HUES6 (cell line): ENCODE measurements around the gene MEIS2.

ENCODE experiments used
- H3K27ac ChIP-seq: 2 replicates; pipeline ENCODE4 v1.7.0; 2013; ENCODE audit warnings: low read depth, mild to moderate bottlenecking, low read length, inconsistent platforms
- H3K27me3 ChIP-seq: 2 replicates; pipeline ENCODE4 v1.6.1; 2013; ENCODE audit warnings: low read length; ENCODE audit not compliant: control insufficient read depth, insufficient read depth
- H3K36me3 ChIP-seq: 2 replicates; pipeline ENCODE4 v1.6.1; 2013; ENCODE audit warnings: low read length; ENCODE audit not compliant: control insufficient read depth, insufficient read depth
- H3K4me1 ChIP-seq: 2 replicates; pipeline ENCODE4 v1.6.1; 2013; ENCODE audit warnings: low read length; ENCODE audit not compliant: control insufficient read depth, insufficient read depth
- H3K4me3 ChIP-seq: 2 replicates; pipeline ENCODE4 v1.5.1; 2013; ENCODE audit warnings: low read depth, low read length
- H3K9ac ChIP-seq: one replicate; pipeline ENCODE4 v1.6.1; 2013; ENCODE audit warnings: mild to moderate bottlenecking, low read length
- H3K9me3 ChIP-seq: 2 replicates; pipeline ENCODE4 v1.6.1; 2013; ENCODE audit warnings: low read depth, low read length; ENCODE audit not compliant: control insufficient read depth, insufficient read depth

The MEIS2 gene

DNA sequence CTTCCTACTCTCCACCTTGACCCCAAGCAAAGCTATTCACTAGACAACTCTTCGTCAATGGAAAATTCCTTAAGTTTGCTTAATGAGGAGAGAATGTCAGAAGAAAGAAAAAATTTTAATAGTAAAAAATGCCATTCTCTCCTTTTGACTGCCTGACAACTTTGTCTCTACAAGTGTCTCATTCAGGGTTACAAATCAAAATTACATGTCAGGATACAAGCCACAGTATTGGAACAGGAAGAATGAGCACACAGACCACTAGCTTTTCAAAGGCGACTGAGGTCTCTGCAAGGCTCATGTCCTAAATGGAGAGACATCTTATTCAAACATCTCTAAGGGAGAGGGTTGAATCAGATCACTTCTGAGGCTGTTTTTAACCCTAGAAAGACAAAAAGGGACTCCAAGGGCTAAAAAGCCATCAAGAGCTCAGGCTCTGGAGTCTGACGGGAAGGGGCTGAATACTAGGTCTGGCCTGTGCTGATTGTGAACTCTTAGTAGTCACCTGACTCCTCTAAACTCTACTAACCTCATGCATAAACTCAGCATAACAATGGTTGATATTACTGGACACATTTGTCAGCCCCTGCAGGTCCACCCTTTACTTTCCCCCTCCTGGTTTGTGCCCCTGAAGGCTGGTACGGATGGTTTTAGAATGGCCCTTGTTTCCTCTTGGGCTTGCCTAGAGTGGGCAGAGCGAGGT is 12.8 kb upstream of the MEIS2 start:
- H3K36me3 ChIP-seq = no peaks in the 10 kb centered on the region
- H3K9ac ChIP-seq = no peak overlapping the region
- peaks cover 61% of the 10 kb centered on the region for H3K27me3 ChIP-seq
- H3K9me3 ChIP-seq = no peaks in the 10 kb centered on the region
- H3K4me3 ChIP-seq = no peak overlapping the region
- H3K4me1 ChIP-seq = peaks cover 44% of the 10 kb centered on the region
- H3K27ac ChIP-seq = no peak overlapping the region

DNA sequence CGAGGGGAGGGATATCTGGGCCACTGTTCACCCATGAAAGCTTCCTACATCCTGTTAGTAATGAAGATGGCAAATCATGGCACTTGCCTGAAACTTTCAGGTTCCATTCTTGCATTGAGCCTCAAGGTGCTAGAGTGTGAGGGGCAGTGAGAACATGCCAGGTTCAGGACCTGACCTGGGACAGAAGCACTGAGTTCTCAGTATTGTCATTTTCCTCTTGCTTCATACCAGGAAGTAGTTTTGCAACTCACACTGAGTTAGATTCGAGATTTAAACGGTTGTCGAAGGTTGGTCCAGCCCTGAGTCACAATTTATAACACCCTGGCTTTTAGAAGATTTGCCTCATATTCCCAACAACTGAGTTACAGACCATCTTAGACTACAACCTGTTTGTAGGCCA is 11.8 kb upstream of the MEIS2 start:
- Histone ChIP-seq H3K9ac (no peak overlapping the region), H3K9me3 (no peaks in the 10 kb centered on the region), H3K4me3 (no peak overlapping the region), H3K36me3 (no peaks in the 10 kb centered on the region), H3K27me3 (peaks cover 71% of the 10 kb centered on the region), H3K4me1 (peaks cover 53% of the 10 kb centered on the region), H3K27ac (no peak overlapping the region)

DNA sequence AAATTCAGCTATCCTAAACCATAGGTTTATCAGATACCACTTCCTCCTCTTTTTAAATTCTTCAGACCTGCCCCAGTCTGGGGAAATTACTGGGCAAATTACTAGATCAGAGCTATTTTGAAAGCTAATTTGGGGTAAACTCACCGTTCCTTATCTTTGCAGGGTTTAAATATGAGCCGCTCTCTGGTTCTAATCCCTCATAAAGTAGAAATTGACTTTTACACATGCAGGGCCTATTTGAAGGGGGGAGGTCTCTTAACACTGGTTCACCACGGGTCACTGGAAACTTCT is 11.0 kb upstream of the MEIS2 start:
- peaks cover 53% of the 10 kb centered on the region for H3K4me1 ChIP-seq
- peaks cover 77% of the 10 kb centered on the region for H3K27me3 ChIP-seq
- H3K36me3 ChIP-seq = no peaks in the 10 kb centered on the region
- H3K9ac ChIP-seq = no peak overlapping the region
- no peaks in the 10 kb centered on the region for H3K9me3 ChIP-seq
- H3K4me3 ChIP-seq = peak overlapping the region; percentile 75; the same call in 1 of the 2 replicates
- H3K27ac ChIP-seq = no peak overlapping the region

DNA sequence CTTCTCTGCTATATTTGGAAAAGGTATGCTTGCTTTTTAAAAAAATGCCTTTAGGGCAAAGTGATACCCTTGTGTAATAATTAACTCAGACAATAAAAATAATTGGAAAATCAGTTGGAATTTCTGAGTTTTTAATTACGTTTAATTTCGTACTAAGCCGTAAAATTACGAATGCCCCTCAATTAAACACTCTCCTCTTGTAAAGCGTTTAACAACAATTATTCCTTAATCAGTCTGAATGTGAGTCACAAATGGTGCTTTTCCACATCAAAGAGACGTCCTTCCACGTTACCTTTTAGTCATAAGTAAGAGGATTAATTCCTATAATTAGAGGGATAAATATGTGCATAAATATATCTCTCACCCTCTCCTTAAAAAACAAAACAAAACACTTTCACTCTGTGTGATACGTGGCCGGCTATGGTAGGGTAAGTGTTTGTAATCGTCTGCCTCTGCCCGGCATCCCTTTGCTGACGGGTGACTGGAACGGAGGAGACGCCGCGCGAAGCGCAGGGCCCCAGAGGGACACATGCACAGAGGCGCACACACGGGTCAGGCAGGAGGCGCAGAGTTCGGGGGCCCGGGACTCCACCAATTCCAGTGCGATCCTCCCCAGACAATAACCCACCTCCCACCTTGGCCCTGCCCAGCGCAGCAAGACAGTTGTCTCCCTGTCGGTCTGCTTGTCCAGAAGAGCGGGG is 9.7 kb upstream of the MEIS2 start:
- Histone ChIP-seq H3K4me1 (peaks cover 58% of the 10 kb centered on the region), H3K9ac (peak overlapping the region; percentile 1), H3K4me3 (peak overlapping the region; percentile 75), H3K27ac (no peak overlapping the region), H3K27me3 (peaks cover 91% of the 10 kb centered on the region), H3K9me3 (no peaks in the 10 kb centered on the region), H3K36me3 (no peaks in the 10 kb centered on the region)

DNA sequence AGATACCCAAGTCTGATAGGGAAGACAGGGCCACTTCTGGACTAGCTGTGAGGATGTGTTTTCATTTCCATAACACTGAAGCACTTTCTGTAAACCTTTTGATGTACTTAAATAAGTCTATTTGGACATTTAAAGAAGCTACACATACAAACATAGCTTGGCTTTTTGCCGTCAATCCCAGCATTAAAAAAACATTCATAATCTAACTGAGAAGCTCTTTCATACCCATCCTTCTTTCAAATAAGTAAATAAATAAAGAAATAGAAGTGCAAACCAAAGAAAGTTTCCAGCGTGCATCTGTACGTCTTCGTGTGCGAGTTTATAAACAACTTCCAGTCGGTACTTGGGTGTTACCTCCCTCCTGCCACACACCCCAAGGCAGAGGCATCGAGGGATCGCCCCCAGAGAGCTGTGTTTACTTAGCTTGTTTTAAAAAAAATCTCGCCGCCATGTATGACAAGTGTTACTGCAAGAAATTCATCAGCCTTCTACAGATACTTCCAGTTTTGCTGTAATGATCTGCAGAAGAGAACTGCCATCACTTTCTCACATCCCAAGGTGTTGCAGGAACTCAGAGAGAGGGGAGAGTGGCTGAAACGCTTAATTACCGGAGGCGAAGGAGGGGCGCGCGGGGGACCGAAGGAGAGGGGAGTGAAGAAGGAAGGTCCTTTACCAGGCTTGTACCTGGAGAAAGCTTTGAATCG is 9.0 kb upstream of the MEIS2 start:
- peaks cover 98% of the 10 kb centered on the region for H3K27me3 ChIP-seq
- no peak overlapping the region for H3K9ac ChIP-seq
- peaks cover 65% of the 10 kb centered on the region for H3K4me1 ChIP-seq
- no peak overlapping the region for H3K27ac ChIP-seq
- no peaks in the 10 kb centered on the region for H3K9me3 ChIP-seq
- peak overlapping the region; percentile 75 for H3K4me3 ChIP-seq
- H3K36me3 ChIP-seq = no peaks in the 10 kb centered on the region

DNA sequence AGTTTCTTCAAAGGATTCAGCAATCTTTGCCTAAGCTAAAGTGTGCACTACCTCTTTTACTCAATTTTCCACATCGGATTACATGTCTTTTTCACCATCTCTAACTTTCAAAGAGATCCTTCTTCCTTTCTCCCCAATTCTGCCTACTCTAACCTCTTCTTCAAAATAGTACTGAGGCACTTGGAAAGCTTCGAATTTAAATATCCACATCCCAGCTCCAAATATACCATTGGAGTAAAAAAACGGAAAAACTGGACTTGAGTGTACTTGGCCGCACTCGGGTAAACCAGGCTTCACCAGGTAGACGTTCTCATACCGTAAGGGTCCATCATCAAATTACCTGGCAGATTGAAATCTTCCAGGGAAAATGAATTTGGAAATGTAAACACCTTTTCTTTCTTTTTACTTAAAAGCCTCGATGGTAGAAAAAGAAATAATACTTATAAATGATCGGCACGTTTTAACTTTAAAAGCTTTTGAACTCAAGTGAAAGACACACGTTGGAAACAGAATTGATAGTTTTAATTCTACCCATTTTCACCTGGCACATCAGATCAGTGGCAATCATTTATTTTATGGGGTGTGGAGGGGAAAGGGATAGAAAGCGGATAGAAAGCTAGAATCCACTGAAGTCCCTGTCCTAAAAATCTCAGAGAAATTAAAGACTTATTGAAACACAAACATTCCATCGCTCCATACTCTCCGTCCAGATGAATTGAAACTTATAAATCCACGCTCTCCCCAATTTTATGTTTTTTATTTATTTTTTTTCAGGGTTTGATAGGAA is 8.2 kb upstream of the MEIS2 start:
- Histone ChIP-seq H3K36me3 (no peaks in the 10 kb centered on the region), H3K4me1 (peaks cover 66% of the 10 kb centered on the region), H3K27me3 (peaks cover 98% of the 10 kb centered on the region), H3K4me3 (no peak overlapping the region), H3K27ac (no peak overlapping the region), H3K9me3 (no peaks in the 10 kb centered on the region), H3K9ac (no peak overlapping the region)

DNA sequence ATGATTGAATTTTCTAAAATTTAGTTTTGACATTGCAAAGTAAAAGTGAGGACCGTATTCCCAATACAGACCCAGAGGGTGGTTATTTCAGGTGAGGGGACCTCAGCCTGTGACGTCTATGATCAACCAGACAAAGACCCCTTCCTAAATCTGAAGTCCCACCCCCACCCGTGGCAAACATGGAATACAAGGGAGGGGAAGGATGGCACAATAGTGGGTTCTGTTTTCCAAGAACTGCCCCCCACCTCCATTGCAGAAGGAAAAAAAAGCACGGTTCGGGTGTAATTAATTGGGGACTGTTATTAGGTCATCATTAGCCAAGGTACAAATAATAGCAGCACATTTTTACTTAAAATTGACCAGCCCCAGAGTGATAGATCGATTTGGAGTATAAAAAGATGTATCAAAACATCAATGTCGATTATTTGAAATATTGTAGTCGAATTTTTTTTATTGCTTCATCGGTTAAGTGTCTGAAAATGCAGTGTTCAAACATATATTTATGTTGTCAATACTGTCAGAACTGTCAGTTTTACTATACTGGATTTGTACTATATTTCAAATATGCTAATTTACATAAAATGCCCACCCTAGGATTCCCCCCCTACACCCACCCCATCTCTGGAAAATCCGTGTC is 7.5 kb upstream of the MEIS2 start:
- Histone ChIP-seq H3K9me3 (no peaks in the 10 kb centered on the region), H3K27me3 (peaks cover 98% of the 10 kb centered on the region), H3K9ac (no peak overlapping the region), H3K4me1 (peaks cover 59% of the 10 kb centered on the region), H3K4me3 (peak overlapping the region; percentile 57), H3K27ac (no peak overlapping the region), H3K36me3 (no peaks in the 10 kb centered on the region)

DNA sequence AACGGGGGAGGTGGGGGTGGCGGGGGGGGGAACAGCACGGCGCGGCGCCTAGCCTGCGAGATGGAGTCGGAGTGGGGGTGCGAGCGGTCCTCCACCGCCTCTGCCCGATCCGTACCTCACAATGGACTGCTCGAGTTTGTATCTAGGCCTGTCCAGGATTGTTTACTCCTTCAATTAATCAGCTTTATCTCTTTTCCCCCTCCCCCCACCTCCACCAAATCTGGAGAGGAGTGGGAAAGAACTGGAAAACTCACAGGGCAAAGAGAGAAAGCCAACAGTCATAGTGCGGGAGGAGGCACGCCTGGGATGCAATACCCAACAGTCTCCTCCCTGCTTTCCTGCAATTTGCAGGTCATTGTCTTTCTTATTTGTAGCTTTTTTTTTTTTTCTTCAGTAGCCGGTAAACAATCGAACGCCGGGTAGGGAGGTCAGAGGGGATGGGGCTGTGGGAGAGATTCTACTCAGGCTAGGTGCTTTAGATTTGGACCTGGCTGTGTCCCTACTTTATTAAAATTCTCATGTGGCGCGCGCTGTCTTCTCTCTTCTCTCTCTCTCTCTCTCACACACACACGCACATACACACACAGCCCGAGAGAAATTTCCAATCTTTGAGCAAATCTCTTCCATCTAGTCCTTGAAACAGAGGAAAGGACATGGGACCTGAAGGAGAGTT is 6.9 kb upstream of the MEIS2 start:
- Histone ChIP-seq H3K27me3 (peaks cover 98% of the 10 kb centered on the region), H3K36me3 (no peaks in the 10 kb centered on the region), H3K4me1 (peaks cover 55% of the 10 kb centered on the region), H3K9me3 (no peaks in the 10 kb centered on the region), H3K27ac (no peak overlapping the region), H3K9ac (no peak overlapping the region), H3K4me3 (peak overlapping the region; percentile 57)

DNA sequence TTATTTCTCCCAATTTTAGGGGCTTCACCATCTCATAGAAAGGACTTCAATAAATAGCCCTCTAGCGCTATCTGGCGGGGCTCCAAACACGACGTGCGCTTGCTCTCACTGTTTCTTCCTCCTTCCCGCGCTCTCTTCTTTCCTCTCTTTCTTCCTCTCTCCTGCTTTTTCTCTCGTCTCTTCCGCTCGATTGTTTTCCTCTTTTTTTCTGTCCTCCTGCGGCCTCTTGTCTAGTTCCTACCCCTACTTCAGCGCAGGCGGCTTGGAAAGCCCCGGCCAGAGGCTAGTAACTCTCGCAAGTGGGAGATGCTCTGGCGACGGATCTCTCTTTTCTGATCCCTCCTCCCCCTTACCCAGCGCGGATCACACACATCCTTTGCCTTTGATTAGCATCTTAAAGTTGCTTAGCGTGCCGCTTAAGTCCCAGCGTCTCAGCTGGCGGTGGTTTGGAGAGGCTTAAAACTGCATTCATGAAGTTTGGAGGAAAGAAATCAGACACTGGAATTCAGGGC is 6.2 kb upstream of the MEIS2 start:
- peak overlapping the region; percentile 57 for H3K4me3 ChIP-seq
- H3K36me3 ChIP-seq = no peaks in the 10 kb centered on the region
- H3K27me3 ChIP-seq = peaks cover 94% of the 10 kb centered on the region
- no peak overlapping the region for H3K27ac ChIP-seq
- no peaks in the 10 kb centered on the region for H3K9me3 ChIP-seq
- no peak overlapping the region for H3K9ac ChIP-seq
- H3K4me1 ChIP-seq = peaks cover 50% of the 10 kb centered on the region

DNA sequence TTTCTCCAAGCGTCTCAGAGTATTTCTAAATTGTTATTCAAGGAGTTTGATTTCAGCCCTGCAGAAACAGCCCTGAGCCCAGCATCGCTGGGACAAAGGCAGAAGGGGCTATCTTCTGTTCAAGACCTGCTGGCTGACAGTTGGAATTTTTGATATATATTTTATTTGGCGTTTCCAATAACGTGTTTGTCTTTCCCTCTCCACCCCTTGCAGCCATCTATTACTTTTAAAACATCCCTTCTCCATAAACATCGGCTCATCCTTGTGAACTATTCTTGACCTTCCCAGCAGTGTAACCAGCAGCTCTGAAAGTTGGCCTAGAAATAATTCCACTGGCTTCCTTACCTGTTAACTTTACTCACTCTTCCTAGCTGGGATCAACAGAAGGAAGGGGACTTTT is 5.5 kb upstream of the MEIS2 start:
- no peak overlapping the region for H3K9ac ChIP-seq
- H3K27me3 ChIP-seq = peaks cover 87% of the 10 kb centered on the region
- no peak overlapping the region for H3K4me3 ChIP-seq

More for the DNA sequence above, 5.5 kb upstream of the MEIS2 start:
- Histone ChIP-seq H3K9me3 (no peaks in the 10 kb centered on the region), H3K27ac (no peak overlapping the region), H3K36me3 (no peaks in the 10 kb centered on the region), H3K4me1 (peaks cover 47% of the 10 kb centered on the region)
